GM12892 (cell line): ENCODE measurements around the gene GJA4.
"Not testable (repeated sequence)": the region's sequence is repeated elsewhere in the genome, so short reads cannot be mapped to it uniquely, and the experiment has no call there.

Experiments
- DNase-seq: peaks from one replicate; pipeline ENCODE4 v3.0.0; 2011; ENCODE audit not compliant: insufficient read length
- FAIRE-seq: peaks from 2 replicates; lab custom pipeline; 2011; peaks lifted over from hg19 to GRCh38; lab: Jason Lieb, UNC
- POLR2A ChIP-seq: IDR thresholded peaks from 2 replicates; pipeline ENCODE4 v1.6.1; 2011; ENCODE audit warnings: low read depth, low read length, control low read depth
- POLR2AphosphoS5 ChIP-seq: IDR thresholded peaks from 2 replicates; pipeline ENCODE4 v1.6.1; 2011; ENCODE audit warnings: low read depth, low read length, control low read depth
- TAF1 ChIP-seq: IDR thresholded peaks from 2 replicates; pipeline ENCODE4 v1.6.1; 2011; ENCODE audit warnings: low read depth, mild to moderate bottlenecking, control low read depth, low read length, borderline replicate concordance

GJA4 gene

GRCh38 chr1:34803770-34804169 lies 11.0 kb downstream of the GJA4 start:
- FAIRE-seq (no peak), DNase-seq (no peak)
- TF ChIP-seq POLR2AphosphoS5 (no peak), TAF1 (no peak), POLR2A (no peak)

DNA sequence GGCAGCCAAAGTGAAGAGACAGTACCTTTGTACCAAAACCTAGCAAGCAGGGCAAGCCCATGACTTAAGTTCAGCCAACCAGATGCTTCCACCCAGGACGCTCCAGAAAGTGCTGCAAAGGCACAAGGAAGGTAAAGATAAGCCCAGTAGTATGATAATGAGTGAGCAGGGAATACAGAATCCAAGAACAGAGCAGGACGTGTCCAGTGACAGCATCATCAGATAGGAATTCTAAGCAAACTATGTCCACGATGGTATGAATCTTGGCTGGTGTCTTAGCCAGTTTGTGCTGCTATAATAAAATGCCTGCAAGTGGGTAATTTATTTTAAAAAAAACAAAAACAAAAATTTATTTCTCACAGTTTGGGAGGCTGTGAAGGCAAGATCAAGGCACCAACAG lies 13.6 kb downstream of the GJA4 start:
- no peak for DNase-seq
- TF ChIP-seq POLR2AphosphoS5 (no peak), TAF1 (no peak), POLR2A (no peak)
- FAIRE-seq, result no peak

DNA sequence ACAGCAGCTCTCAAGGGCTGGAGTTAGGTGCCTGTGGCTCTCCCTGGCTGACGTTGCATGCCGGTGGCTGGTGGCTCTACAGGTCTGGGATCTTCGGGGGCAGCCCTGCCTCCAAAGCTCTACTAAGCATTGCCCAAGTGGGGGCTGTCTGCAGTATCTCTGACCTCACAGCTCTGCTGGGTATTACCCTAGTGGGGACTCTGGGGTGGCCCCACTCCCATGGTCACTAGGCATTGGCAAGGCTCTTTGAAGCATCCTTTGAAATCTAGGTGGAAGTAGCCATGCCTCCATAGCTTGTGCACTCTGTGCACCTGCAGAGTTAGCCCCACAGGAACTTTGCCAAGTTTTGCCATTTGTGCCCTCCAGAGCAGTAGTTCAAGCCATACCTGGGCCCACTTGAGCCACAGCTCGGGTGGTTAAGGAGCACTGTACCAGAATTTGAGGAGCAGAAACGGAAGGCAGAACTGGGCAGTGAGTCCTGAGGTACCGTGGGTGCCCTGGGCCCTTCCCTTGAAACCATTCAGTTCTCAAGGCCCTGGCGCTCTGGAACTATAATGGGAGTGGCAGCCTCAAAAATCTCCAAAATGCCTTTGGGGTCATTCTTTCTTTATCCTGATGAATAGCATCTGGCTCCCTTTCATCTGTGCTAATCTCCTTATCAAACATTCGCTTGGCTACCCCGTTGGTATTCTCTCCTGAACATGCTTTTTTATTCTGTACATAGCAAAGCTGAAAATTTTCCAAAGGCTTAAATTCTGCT lies 15.4 kb downstream of the GJA4 start:
- TF ChIP-seq TAF1, result no peak
- no peak for TF ChIP-seq POLR2A
- TF ChIP-seq POLR2AphosphoS5, result no peak
- no peak for FAIRE-seq
- DNase-seq, result no peak

DNA sequence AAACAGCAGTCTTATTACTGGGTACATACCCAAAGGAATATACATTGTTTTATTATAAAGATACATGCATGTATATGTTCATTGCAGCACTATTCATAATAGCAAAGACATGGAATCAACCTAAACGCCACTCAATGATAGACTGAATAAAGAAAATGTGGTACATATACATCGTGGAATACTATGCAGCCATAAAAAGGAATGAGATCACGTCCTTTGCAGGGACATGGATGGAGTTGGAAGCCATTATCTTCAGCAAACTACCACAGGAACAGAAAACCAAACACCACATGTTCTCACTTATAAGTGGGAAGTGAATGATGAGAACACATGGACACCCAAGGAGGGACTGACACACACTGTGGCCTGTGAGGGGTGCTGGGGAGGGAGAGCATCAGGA lies 18.0 kb downstream of the GJA4 start:
- not testable (repeated sequence) for DNase-seq, FAIRE-seq

DNA sequence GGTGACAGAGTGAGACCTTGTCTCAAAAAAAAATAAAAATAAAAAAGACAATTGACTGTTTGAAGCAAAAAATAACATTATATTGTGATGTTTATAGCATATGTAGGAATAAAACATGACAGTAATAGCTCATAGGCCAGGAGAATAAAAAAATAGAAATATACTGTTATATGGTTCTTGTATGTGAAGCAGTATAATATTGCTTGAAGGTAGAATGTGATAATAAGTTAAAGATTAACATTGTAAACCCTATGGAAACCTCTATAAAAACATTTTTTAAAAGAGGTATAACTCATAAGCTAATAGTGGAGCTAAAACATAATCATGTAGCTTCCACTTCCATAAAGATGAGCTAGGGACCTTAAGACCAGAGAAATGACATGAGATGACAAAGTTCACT lies 23.5 kb downstream of the GJA4 start:
- FAIRE-seq, result no peak
- DNase-seq, result no peak
- TF ChIP-seq POLR2AphosphoS5, result no peak
- TF ChIP-seq TAF1, result no peak
- TF ChIP-seq POLR2A, result no peak

GRCh38 chr1:34816778-34817177 lies 24.0 kb downstream of the GJA4 start:
- no peak for DNase-seq
- TF ChIP-seq TAF1 (no peak), POLR2A (no peak), POLR2AphosphoS5 (no peak)
- no peak for FAIRE-seq

GRCh38 chr1:34818862-34819261 lies 26.1 kb downstream of the GJA4 start:
- DNase-seq, FAIRE-seq: not testable (repeated sequence)

- no peak for DNase-seq
Observed at GRCh38 chr1:34822202-34822601, 29.4 kb downstream of the GJA4 start.

DNA sequence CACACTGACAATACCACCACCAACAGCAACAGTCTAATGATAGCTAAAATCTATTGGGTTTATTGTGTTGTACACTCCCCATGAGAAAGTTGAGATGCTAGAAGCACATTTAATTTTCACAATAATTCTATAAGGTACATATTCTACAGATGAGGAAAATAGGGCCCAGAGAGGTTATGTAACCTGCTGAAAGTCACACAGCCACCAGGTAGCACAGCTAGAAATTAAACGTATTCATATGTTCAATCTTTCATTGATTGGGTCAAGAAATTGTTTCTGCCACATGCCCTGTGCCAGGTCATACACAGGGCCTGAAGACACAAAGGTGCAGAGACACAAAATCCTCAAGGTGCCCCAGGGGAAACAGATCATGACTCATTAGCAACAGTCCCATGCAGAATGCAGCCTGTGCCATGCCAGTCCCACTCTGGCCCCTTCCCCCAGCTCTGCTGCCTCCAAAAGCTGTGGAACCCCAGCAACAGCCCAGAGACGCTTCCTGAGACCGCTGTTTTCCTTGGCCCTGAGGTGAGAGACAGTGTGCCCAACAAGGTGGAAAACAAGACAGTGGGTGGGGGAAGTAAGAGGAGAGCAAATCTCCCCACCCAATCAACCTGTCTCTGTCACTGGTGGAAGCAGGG lies 32.1 kb downstream of the GJA4 start:
- DNase-seq, result no peak
- TF ChIP-seq TAF1, result no peak
- FAIRE-seq, result no peak

More at GRCh38 chr1:34822202-34822601, 29.4 kb downstream of the GJA4 start:
- no peak for TF ChIP-seq POLR2A
- no peak for TF ChIP-seq TAF1
- TF ChIP-seq POLR2AphosphoS5, result no peak
- no peak for FAIRE-seq

DNA sequence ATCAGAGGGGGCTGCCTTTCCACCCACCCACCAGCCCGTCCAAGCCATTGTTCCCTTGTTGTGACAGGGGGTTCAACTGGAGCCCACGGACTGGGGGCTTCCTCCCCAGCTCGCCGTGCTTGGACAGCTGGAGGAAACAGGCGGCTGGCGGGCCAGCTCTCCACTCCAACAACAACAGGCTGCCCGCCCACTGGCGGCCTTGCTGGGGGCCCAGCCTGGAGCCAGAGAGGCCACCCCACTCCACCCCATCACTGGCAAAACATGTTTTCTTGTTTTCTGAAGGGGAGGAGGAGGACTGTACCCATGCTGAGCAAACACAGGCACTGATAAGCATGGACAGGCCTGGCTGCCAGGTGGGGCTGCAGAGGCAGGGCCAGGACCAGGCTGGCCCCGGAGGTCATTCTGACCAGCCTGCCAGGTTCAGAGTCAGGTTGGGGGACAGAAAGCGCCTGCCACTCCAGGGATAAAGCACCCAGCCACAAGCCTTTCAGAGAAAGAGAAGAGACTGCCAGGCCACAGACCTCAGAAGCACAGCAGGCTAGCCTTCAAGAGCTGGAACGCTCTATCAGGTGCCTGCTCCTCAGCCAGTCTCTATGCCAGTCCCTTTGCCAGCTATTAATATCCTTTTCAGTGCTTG lies 32.8 kb downstream of the GJA4 start:
- FAIRE-seq (no peak), DNase-seq (no peak)
- TF ChIP-seq POLR2A (no peak), POLR2AphosphoS5 (no peak), TAF1 (no peak)

DNA sequence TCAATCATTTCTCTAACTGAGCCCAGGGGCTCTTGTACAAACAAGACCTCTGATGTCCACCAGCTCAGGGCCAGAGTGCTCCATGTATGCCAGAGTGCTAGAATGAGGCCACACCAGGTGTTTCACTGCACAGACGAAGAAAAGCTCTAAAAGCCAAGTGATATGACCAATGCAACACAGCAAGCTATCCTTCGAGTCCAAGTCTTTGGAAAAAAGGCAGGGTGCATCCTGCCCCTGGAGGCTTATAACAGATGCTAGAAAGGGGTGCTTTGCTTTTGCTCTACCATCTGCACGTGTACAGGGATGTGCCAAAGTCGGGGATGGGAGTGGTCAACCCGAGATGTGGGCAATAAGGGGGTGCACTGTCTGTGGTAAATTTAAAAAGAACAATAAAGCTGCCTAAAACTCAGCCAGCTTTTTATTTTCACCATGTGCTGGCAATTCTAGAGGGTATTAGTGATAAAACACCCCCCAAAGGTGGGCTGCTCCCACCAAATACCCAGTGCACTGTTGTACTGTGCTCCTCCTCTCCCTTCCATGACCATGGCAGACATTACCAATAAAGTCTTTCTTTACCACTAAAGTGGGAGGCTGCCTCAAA lies 34.6 kb downstream of the GJA4 start:
- TF ChIP-seq TAF1 (no peak), POLR2AphosphoS5 (no peak), POLR2A (no peak)
- DNase-seq (no peak), FAIRE-seq (no peak)

- TF ChIP-seq POLR2AphosphoS5 (no peak), TAF1 (no peak), POLR2A (no peak)
- FAIRE-seq, result no peak
Observed at GRCh38 chr1:34828611-34829010, 35.8 kb downstream of the GJA4 start.

More at GRCh38 chr1:34828611-34829010, 35.8 kb downstream of the GJA4 start:
- no peak for DNase-seq
